D341Med (cell line): ENCODE data around the gene CASP7.
"Not testable (repeated sequence)": the region's sequence is repeated elsewhere in the genome, so short reads cannot be mapped to it uniquely, and the experiment has no call there.

Source experiments
- DNase-seq: peaks from one replicate; pipeline ENCODE4 v3.0.0; 2012; ENCODE audit warnings: low spot score

CASP7 gene

GRCh38 chr10:113754125-113754524 is 74.4 kb downstream of the CASP7 start:
- DNase-seq, result no peak

DNA sequence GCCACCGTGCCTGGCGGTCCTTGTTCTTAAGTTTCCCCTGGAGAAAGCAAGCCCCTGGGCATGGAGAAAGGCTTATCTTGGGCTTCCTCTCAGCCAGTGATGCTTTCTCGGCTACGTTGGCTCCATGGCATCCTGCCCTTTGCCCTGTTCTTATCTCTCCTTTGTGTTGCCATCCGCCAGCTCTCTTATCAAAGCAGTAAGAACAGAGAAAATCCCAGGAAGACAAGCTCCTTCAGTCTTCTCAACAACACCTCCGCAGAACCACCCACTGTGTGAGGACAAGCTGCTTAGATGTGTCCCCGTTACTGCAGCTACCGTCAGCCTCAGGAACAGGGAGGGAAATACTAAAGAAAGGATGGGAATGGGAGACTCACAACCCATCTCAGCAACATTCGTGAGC is 75.1 kb downstream of the CASP7 start:
- no peak for DNase-seq

DNA sequence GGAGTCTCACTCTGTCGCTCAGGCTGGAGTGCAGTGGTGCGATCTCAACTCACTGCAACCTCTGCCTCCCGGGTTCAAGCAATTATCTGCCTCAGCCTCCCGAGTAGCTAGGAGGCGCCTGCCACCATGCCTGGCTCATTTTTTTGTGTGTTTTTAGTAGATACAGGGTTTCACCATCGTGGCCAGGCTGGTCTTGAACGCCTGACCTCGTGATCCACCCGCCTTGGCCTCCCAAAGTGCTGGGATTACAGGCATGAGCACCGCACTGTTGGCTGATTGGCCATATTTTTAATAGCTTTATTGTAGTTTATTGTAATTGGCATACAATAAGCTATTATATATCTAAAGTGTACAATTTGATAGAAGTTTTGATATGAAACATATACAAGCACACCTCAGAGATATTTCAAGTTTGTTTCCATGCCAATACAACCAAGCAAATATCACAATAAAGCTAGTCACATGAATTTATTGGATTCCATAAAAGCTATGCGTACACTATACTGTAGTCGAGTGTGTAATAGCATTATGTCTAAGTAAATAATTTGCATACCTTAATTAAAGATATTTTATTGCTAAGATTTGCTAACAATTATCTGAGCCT is 77.3 kb downstream of the CASP7 start:
- no peak for DNase-seq

- no peak for DNase-seq
These were observed 82.4 kb downstream of the CASP7 start for GRCh38 chr10:113762083-113762482.

- no peak for DNase-seq
These were observed 84.9 kb downstream of the CASP7 start for GRCh38 chr10:113764582-113764981.

- no peak for DNase-seq
These were observed 86.2 kb downstream of the CASP7 start for GRCh38 chr10:113765910-113766309.

DNA sequence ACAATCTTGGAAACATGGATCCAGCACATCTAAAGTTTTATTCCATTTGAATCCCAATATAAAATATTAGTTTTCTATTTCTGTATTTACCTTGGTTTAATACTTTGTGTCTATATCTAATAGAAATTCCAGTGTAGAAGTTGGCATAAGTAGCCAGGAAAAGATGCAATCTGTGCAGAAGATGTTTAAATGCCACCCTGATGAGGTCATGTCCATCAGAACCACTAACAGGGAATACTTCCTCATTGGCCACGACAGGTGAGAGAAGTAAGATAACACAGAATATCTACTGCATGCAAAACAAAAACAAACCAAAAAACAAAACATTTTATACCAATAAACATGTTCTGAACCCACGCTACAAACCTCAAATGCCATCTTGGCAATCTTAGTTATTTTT is 87.5 kb downstream of the CASP7 start:
- DNase-seq, result no peak

- no peak for DNase-seq
These were observed 90.6 kb downstream of the CASP7 start for GRCh38 chr10:113770346-113770745.

- DNase-seq, result not testable (repeated sequence)
These were observed 91.4 kb downstream of the CASP7 start for GRCh38 chr10:113771131-113771530.

GRCh38 chr10:113775686-113776294 is 96.1 kb downstream of the CASP7 start:
- no peak for DNase-seq

DNA sequence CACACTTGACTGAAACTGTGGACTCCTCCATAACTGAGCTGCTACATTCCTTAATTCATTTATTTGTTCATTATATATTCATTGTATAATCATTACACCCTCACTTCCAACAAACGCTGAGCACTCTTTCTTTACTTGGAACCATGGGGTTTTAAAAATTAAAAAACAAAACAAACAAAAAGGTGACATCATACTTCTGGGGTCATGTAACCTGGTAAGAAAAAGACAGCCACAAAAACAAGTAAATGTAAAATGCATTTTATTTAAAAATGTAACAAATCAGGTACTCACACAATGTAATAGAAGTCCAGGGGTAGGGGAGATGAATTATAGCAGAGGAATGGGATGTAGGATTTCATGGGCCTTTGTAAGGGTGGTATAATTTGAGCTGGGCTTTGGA is 96.8 kb downstream of the CASP7 start:
- no peak for DNase-seq
